Activated CD4-positive, alpha-beta memory T cell treated with anti-CD3 and anti-CD28 coated beads, Interleukin-2, amount 10 ng/mL, durations not matched to agents 7 days and 5 days (primary cell): Measurements from ENCODE around the gene FAAP20. TPM values are rescaled to one million over a fixed set of nuclear protein-coding genes. Genes with fewer than 3 reads are reported as not detected.
A peak's percentile ranks its signal among the peaks of the same experiment; 100 is the strongest.

Experiments
- CTCF ChIA-PET: fragments of 350-600 bp; sonication (Branson Sonifier 250); formaldehyde crosslinking; loops from one replicate; lab custom pipeline; 2021; ENCODE audit warnings: antibody characterized with exemption, inconsistent platforms; lab: Charles Lee
- POLR2A ChIA-PET: fragments of 350-600 bp; sonication (Branson Sonifier 250); formaldehyde crosslinking; loops from one replicate; lab custom pipeline; 2021; ENCODE audit warnings: antibody characterized with exemption; lab: Charles Lee
- DNase-seq: peaks from one replicate; pipeline ENCODE4 v3.0.0-alpha.2; 2020
- H3K27ac Mint-ChIP-seq: one replicate; pipeline ENCODE4 v1.8.0; 2021; ENCODE audit warnings: mild to moderate bottlenecking, mixed read lengths
- H3K27me3 Mint-ChIP-seq: one replicate; pipeline ENCODE4 v1.8.0; 2021; ENCODE audit warnings: mixed read lengths
- H3K36me3 Mint-ChIP-seq: one replicate; pipeline ENCODE4 v1.8.0; 2021; ENCODE audit warnings: low read depth, mixed read lengths
- H3K4me1 Mint-ChIP-seq: one replicate; pipeline ENCODE4 v1.8.0; 2021; ENCODE audit warnings: mixed read lengths
- H3K4me3 Mint-ChIP-seq: one replicate; pipeline ENCODE4 v1.8.0; 2021; ENCODE audit warnings: mild to moderate bottlenecking, mixed read lengths
- H3K9me3 Mint-ChIP-seq: one replicate; pipeline ENCODE4 v1.8.0; 2021; ENCODE audit warnings: mixed read lengths
- total RNA-seq, 2 experiments: library from RNA; stranded (reverse); gene quantifications; one replicate each; pipeline ENCODE4 v1.2.3, GENCODE V29; 2021

The FAAP20 gene
- total RNA-seq, 2 experiments from 2014 or later = 53.4 to 57.1 TPM

DNA sequence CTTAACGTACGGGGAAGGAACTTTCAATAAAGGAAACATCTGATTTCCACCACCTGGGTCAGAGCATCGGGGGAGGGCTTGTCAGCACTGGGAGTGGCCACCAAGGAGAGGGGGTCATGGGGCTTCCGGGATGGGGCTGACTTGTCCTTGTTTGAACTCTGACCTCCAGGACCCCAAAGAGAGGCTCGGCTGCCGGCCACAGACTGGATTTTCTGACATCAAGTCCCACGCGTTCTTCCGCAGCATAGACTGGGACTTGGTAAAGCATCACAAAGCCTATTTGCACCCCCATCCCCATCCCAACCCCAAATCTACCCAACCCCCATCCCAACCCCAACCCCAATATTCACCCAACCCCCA is 19.5 kb downstream of the FAAP20 start:
- H3K4me3 Mint-ChIP-seq = peak overlapping the region; percentile 24
- ChIA-PET POLR2A (no interaction called here), CTCF (interaction anchor here (0.8 to 2.7 kb wide), 16 partner anchors 10 to 202 kb away, joined by 3 to 23 read pairs (median 7); partner anchors contain the start of gene FAAP20)
- H3K27me3 Mint-ChIP-seq = no peaks in the 10 kb centered on the region
- no peaks in the 10 kb centered on the region for H3K36me3 Mint-ChIP-seq
- no peak overlapping the region for H3K27ac Mint-ChIP-seq
- H3K4me1 Mint-ChIP-seq = peaks cover 2% of the 10 kb centered on the region
- DNase-seq = no peak
- no peaks in the 10 kb centered on the region for H3K9me3 Mint-ChIP-seq

GRCh38 chr1:2174348-2175054 is 20.1 kb downstream of the FAAP20 start:
- ChIA-PET POLR2A (interaction anchor here (0.7 kb wide), 1 partner anchor 25 kb away, joined by 3 read pairs; no protein-coding TSS in a partner anchor), CTCF (interaction anchor here (0.8 to 2.7 kb wide), 22 partner anchors 9 to 207 kb away, joined by 3 to 23 read pairs (median 6); partner anchors contain the start of gene FAAP20)
- H3K4me1 Mint-ChIP-seq = peaks cover 2% of the 10 kb centered on the region
- no peaks in the 10 kb centered on the region for H3K36me3 Mint-ChIP-seq
- no peaks in the 10 kb centered on the region for H3K27me3 Mint-ChIP-seq
- DNase-seq = peak; percentile 45
- H3K9me3 Mint-ChIP-seq = no peaks in the 10 kb centered on the region
- no peak overlapping the region for H3K27ac Mint-ChIP-seq
- peak overlapping the region; percentile 24 for H3K4me3 Mint-ChIP-seq

GRCh38 chr1:2173546-2174347 is 20.8 kb downstream of the FAAP20 start:
- Mint-ChIP-seq H3K27me3 (no peaks in the 10 kb centered on the region), H3K9me3 (no peaks in the 10 kb centered on the region), H3K36me3 (no peaks in the 10 kb centered on the region), H3K4me3 (no peak overlapping the region), H3K27ac (no peak overlapping the region), H3K4me1 (peaks cover 2% of the 10 kb centered on the region)
- DNase-seq = no peak
- POLR2A ChIA-PET = interaction anchor here (0.7 kb wide), 1 partner anchor 25 kb away, joined by 3 read pairs; no protein-coding TSS in a partner anchor
- CTCF ChIA-PET = interaction anchor here (0.8 to 2.7 kb wide), 20 partner anchors 8 to 208 kb away, joined by 3 to 23 read pairs (median 6); partner anchors contain the start of gene FAAP20

- ChIA-PET CTCF (interaction anchor here (1.1 to 2.7 kb wide), 3 partner anchors 22 to 80 kb away, joined by 3 to 20 read pairs (median 4); no protein-coding TSS in a partner anchor), POLR2A (no interaction called here)
- DNase-seq = no peak
- Mint-ChIP-seq H3K4me3 (no peak overlapping the region), H3K36me3 (no peaks in the 10 kb centered on the region), H3K9me3 (no peaks in the 10 kb centered on the region), H3K4me1 (peaks cover 2% of the 10 kb centered on the region), H3K27ac (no peak overlapping the region), H3K27me3 (no peaks in the 10 kb centered on the region)
These were observed 21.9 kb downstream of the FAAP20 start for GRCh38 chr1:2172551-2173146.

DNA sequence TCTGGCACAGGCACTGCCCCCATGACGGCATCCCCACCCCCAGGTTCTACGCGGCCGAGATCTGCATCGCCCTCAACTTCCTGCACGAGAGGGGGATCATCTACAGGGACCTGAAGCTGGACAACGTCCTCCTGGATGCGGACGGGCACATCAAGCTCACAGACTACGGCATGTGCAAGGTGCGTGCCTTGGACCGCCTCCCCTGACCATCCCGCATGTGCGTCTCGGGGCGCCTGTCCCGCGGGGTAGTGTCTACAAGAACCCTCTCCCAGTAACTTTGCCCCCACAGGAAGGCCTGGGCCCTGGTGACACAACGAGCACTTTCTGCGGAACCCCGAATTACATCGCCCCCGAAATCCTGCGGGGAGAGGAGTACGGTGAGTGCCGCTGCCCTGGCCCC is 22.6 kb downstream of the FAAP20 start:
- Mint-ChIP-seq H3K4me1 (peaks cover 2% of the 10 kb centered on the region), H3K27me3 (no peaks in the 10 kb centered on the region), H3K9me3 (no peaks in the 10 kb centered on the region), H3K27ac (no peak overlapping the region), H3K36me3 (no peaks in the 10 kb centered on the region), H3K4me3 (no peak overlapping the region)
- ChIA-PET POLR2A (no interaction called here), CTCF (interaction anchor here (0.8 to 1.4 kb wide), 3 partner anchors 21 to 38 kb away, joined by 3 to 4 read pairs (median 3); no protein-coding TSS in a partner anchor)
- no peak for DNase-seq

- Mint-ChIP-seq H3K9me3 (no peaks in the 10 kb centered on the region), H3K4me3 (no peak overlapping the region), H3K36me3 (no peaks in the 10 kb centered on the region), H3K27ac (no peak overlapping the region), H3K27me3 (no peaks in the 10 kb centered on the region), H3K4me1 (peaks cover 2% of the 10 kb centered on the region)
- ChIA-PET POLR2A (no interaction called here), CTCF (no interaction called here)
- no peak for DNase-seq
These were observed 24.4 kb downstream of the FAAP20 start for GRCh38 chr1:2170211-2170610.

- Mint-ChIP-seq H3K36me3 (no peaks in the 10 kb centered on the region), H3K4me3 (no peak overlapping the region), H3K9me3 (peaks cover under 1% of the 10 kb centered on the region), H3K27ac (no peak overlapping the region), H3K4me1 (peaks cover 2% of the 10 kb centered on the region), H3K27me3 (no peaks in the 10 kb centered on the region)
- ChIA-PET POLR2A (no interaction called here), CTCF (no interaction called here)
- DNase-seq = no peak
These were observed 25.3 kb downstream of the FAAP20 start for GRCh38 chr1:2169200-2169836.

DNA sequence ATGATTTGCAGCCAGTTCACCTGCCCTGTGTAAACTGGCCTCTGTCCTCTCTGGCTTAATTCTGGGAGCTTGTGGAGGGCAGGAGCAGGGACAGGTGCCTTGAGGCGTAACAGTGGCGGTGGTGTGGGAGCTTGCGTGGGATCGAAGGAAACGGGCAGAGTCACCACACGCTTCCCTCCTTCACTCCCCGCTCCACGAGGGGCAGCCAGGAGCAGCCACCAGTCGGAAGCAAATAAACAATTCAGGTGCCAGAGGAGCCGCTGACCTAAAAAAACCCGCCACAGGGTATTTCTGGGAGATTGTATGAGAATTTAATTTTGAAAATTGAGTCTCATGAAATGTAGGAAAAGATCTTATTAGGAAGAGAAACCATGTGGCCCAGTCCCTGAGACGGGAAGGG is 26.0 kb downstream of the FAAP20 start:
- no peak overlapping the region for H3K27ac Mint-ChIP-seq
- no peaks in the 10 kb centered on the region for H3K36me3 Mint-ChIP-seq
- H3K4me1 Mint-ChIP-seq = peaks cover 2% of the 10 kb centered on the region
- peaks cover 2% of the 10 kb centered on the region for H3K9me3 Mint-ChIP-seq
- H3K27me3 Mint-ChIP-seq = no peaks in the 10 kb centered on the region
- ChIA-PET POLR2A (no interaction called here), CTCF (no interaction called here)
- H3K4me3 Mint-ChIP-seq = no peak overlapping the region
- no peak for DNase-seq

- Mint-ChIP-seq H3K9me3 (peaks cover 2% of the 10 kb centered on the region), H3K4me3 (no peak overlapping the region), H3K27me3 (no peaks in the 10 kb centered on the region), H3K27ac (no peak overlapping the region), H3K4me1 (peaks cover 2% of the 10 kb centered on the region), H3K36me3 (no peaks in the 10 kb centered on the region)
- ChIA-PET CTCF (no interaction called here), POLR2A (no interaction called here)
- no peak for DNase-seq
These were observed 26.5 kb downstream of the FAAP20 start for GRCh38 chr1:2168090-2168489.

DNA sequence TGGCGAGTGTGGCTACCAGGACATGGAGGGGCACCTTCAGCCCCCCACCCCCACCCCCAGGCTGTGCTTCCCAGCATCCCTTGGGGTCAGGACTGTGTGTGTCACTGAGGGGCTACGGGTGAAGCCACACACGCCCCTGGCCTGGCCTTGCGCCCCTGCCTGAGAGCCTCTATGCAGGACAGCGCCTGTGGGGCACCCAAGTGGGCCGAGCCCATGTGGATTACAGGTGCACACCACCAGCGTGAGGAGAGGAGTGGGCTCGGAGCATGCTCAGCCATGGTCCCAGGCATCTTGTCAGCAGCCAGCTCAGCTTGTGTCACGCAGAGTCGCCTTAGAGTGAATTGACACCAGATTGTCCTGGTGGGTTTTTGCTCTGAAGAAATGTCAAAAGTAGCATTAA is 27.9 kb downstream of the FAAP20 start:
- CTCF ChIA-PET = interaction anchor here (1.2 kb wide), 1 partner anchor 7 kb away, joined by 3 read pairs; no protein-coding TSS in a partner anchor
- Mint-ChIP-seq H3K9me3 (peaks cover 2% of the 10 kb centered on the region), H3K4me3 (no peak overlapping the region), H3K27me3 (no peaks in the 10 kb centered on the region), H3K4me1 (no peaks in the 10 kb centered on the region), H3K36me3 (peaks cover 4% of the 10 kb centered on the region), H3K27ac (no peak overlapping the region)
- POLR2A ChIA-PET = no interaction called here
- DNase-seq = no peak

- no peaks in the 10 kb centered on the region for H3K4me1 Mint-ChIP-seq
- no peaks in the 10 kb centered on the region for H3K27me3 Mint-ChIP-seq
- H3K27ac Mint-ChIP-seq = no peak overlapping the region
- peaks cover 2% of the 10 kb centered on the region for H3K9me3 Mint-ChIP-seq
- DNase-seq = no peak
- H3K4me3 Mint-ChIP-seq = no peak overlapping the region
- CTCF ChIA-PET = interaction anchor here (1.2 kb wide), 1 partner anchor 8 kb away, joined by 3 read pairs; no protein-coding TSS in a partner anchor
- H3K36me3 Mint-ChIP-seq = peaks cover 4% of the 10 kb centered on the region
- POLR2A ChIA-PET = no interaction called here
These were observed 28.3 kb downstream of the FAAP20 start for GRCh38 chr1:2166254-2166653.

- H3K4me1 Mint-ChIP-seq = no peaks in the 10 kb centered on the region
- peaks cover 2% of the 10 kb centered on the region for H3K9me3 Mint-ChIP-seq
- no peak overlapping the region for H3K27ac Mint-ChIP-seq
- CTCF ChIA-PET = interaction anchor here (1.2 kb wide), 1 partner anchor 8 kb away, joined by 3 read pairs; no protein-coding TSS in a partner anchor
- POLR2A ChIA-PET = no interaction called here
- DNase-seq = no peak
- peaks cover 4% of the 10 kb centered on the region for H3K36me3 Mint-ChIP-seq
- H3K27me3 Mint-ChIP-seq = no peaks in the 10 kb centered on the region
- no peak overlapping the region for H3K4me3 Mint-ChIP-seq
These were observed 28.9 kb downstream of the FAAP20 start for GRCh38 chr1:2165646-2166045.
